Measurements from ENCODE around the gene HDAC9. TPM values are rescaled to one million over a fixed set of nuclear protein-coding genes. Genes with fewer than 3 reads are reported as not detected.
A peak's percentile ranks its signal among the peaks of the same experiment; 100 is the strongest.

HDAC9 gene
- total RNA-seq, 2 experiments from 2014 or later = 0.55 to 0.65 TPM

DNA sequence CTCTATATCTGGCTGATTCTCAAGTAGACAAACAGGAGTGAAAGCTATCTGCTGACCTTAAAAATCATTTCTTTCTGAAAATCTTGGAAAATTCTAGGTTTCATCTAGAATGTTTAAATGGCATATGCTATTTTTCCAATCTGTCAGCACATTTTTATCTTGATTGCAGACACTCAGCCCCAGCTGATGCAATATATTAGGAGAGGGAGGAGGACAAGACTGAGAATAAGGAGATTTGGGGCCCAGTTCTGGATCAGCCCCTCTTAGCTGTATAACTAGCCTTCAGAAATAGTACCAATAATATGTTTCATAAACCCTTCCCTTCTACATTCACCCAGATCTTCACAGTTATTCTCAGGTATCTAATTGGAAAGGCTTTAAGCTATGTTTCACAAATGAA lies 131.2 kb downstream of the HDAC9 start:
- Mint-ChIP-seq H3K9me3 (no peaks in the 10 kb centered on the region), H3K27me3 (no peaks in the 10 kb centered on the region), H3K4me3 (no peak overlapping the region), H3K4me1 (no peaks in the 10 kb centered on the region), H3K36me3 (ENCODE audit: low read depth) (no peaks in the 10 kb centered on the region), H3K27ac (no peak overlapping the region)
- ChIA-PET POLR2A (no interaction called here), CTCF (no interaction called here)
- DNase-seq = no peak

DNA sequence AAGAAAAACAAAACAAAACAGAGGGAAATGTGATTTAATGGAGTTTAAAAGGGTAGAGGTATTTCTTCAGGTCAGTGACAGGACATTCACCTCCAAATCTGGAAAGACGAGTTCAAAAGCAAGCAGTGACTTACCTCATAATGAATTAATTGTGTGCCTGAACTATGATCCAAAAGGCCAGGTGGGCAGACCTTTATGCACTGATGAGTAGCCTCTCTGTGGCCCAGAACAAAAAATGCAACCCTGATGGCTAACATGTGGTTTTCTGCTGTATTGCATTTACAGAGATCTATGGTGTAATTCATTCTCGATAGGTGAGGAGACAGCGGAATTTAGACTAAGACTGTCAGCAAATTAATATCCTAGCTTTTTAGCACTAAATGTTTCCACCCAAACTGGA lies 142.0 kb downstream of the HDAC9 start:
- Mint-ChIP-seq H3K36me3 (ENCODE audit: low read depth) (no peaks in the 10 kb centered on the region), H3K4me3 (no peak overlapping the region), H3K27me3 (no peaks in the 10 kb centered on the region), H3K9me3 (no peaks in the 10 kb centered on the region), H3K4me1 (peaks cover 11% of the 10 kb centered on the region), H3K27ac (no peak overlapping the region)
- ChIA-PET CTCF (no interaction called here), POLR2A (no interaction called here)
- DNase-seq = no peak

DNA sequence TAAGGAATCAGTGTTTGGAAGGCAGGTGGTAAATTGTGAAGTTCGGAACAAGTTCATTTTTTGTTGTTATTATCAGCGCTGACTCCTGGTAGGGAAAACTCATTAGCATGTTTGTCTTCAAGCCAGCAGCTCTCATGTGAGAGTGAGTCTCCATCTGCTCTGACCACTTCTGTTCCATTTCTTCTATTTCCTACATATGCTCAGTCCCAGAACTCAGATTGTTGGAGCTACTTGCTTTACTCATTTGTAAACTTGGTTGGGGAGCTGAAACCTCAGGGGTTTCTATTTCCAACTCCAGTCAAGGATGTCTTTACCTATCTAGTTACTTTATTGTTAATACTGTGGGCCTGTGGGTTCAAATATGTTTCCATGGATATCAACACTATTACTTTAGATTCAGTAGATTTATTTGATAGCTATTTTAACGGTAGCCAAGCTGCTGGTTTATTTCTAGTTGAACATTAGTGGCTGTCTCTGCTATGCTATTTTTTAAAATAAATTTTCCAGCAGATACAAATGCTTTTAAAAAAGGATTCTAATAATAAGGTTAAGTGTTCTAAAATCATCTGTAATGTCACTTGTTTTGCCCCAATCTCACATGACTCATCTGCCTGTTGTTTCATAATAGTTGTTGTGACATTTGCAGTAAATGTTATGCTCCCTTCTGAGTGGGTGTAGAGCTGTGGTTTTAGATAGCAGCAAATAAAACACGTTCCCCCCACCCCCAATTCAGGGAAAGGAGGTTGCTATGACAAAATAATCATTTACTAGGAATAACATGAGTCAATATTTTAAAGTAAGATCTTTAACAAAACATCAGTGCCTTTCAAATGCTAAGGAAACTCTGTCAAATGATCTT lies 143.3 kb downstream of the HDAC9 start:
- no peak for DNase-seq
- Mint-ChIP-seq H3K27ac (peak overlapping the region; percentile 81), H3K4me1 (peaks cover 11% of the 10 kb centered on the region), H3K36me3 (ENCODE audit: low read depth) (no peaks in the 10 kb centered on the region), H3K9me3 (no peaks in the 10 kb centered on the region), H3K27me3 (no peaks in the 10 kb centered on the region), H3K4me3 (no peak overlapping the region)
- ChIA-PET CTCF (interaction anchor here (0.8 kb wide), 1 partner anchor 1080 kb away, joined by 3 read pairs; no protein-coding TSS in a partner anchor), POLR2A (interaction anchor here (0.9 to 1.0 kb wide), 2 partner anchors 10 to 12 kb away, joined by 3 read pairs; no protein-coding TSS in a partner anchor)

DNA sequence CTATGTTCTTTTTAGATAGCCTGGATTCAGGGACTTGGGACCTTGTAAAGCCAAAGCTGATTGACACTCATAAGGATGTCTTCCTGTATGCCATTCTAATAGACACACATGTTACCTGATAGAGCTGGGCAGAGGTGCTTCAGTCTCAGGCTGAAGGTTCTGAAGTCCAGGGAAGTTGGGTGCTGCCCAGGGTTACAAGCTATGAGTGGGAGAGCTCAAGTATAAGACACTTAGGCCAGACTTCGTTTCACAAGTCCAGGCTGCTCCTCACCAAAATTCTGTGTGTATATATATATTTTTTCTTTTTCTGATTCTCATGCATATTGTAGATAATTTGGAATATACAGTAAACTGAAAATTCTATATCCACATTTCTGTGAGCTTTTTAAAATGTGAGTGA lies 144.2 kb downstream of the HDAC9 start:
- peak overlapping the region; percentile 81 for H3K27ac Mint-ChIP-seq
- no peaks in the 10 kb centered on the region for H3K27me3 Mint-ChIP-seq
- no peak overlapping the region for H3K4me3 Mint-ChIP-seq
- no peaks in the 10 kb centered on the region for H3K36me3 Mint-ChIP-seq (ENCODE audit: low read depth)
- peaks cover 11% of the 10 kb centered on the region for H3K4me1 Mint-ChIP-seq
- H3K9me3 Mint-ChIP-seq = no peaks in the 10 kb centered on the region
- no peak for DNase-seq
- ChIA-PET CTCF (interaction anchor here (0.8 kb wide), 1 partner anchor 1079 kb away, joined by 3 read pairs; no protein-coding TSS in a partner anchor), POLR2A (no interaction called here)

DNA sequence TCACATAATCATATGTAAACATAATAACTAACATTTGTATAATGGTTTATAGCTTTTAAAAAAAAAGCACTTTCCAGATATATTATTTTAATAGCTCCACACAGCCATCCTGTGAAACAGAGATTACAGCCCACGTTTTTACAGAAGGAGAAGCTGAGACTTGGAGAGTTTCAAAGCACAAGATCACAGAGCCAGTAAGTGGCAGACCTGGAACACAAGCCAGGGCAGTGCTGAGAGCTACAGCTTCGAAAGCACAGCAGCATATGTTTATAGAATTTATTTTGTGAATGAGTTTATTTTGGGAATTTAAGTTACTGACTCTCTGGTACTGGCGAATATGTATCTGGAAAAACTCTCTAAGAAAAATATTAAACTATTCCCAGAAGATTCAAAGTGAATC lies 149.4 kb downstream of the HDAC9 start:
- H3K36me3 Mint-ChIP-seq (ENCODE audit: low read depth) = no peaks in the 10 kb centered on the region
- H3K27ac Mint-ChIP-seq = no peak overlapping the region
- H3K4me1 Mint-ChIP-seq = peaks cover 6% of the 10 kb centered on the region
- H3K9me3 Mint-ChIP-seq = no peaks in the 10 kb centered on the region
- ChIA-PET CTCF (no interaction called here), POLR2A (no interaction called here)
- DNase-seq = no peak
- H3K27me3 Mint-ChIP-seq = no peaks in the 10 kb centered on the region
- no peak overlapping the region for H3K4me3 Mint-ChIP-seq

DNA sequence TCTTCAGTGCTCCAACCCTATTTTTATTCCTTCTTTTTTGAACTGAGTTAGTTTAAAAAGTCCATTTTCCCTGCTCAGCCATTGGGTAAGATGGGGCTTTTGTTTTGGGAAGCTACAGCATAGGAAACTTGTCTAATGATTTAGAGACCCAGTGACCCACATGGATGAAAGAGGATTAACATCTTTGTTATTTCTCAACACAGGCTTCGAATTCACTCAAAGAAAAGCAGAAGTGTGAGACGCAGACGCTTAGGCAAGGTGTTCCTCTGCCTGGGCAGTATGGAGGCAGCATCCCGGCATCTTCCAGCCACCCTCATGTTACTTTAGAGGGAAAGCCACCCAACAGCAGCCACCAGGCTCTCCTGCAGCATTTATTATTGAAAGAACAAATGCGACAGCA lies 152.0 kb downstream of the HDAC9 start:
- ChIA-PET CTCF (no interaction called here), POLR2A (no interaction called here)
- DNase-seq = no peak
- Mint-ChIP-seq H3K4me1 (peaks cover 6% of the 10 kb centered on the region), H3K36me3 (ENCODE audit: low read depth) (no peaks in the 10 kb centered on the region), H3K27me3 (no peaks in the 10 kb centered on the region), H3K27ac (no peak overlapping the region), H3K4me3 (no peak overlapping the region), H3K9me3 (no peaks in the 10 kb centered on the region)

DNA sequence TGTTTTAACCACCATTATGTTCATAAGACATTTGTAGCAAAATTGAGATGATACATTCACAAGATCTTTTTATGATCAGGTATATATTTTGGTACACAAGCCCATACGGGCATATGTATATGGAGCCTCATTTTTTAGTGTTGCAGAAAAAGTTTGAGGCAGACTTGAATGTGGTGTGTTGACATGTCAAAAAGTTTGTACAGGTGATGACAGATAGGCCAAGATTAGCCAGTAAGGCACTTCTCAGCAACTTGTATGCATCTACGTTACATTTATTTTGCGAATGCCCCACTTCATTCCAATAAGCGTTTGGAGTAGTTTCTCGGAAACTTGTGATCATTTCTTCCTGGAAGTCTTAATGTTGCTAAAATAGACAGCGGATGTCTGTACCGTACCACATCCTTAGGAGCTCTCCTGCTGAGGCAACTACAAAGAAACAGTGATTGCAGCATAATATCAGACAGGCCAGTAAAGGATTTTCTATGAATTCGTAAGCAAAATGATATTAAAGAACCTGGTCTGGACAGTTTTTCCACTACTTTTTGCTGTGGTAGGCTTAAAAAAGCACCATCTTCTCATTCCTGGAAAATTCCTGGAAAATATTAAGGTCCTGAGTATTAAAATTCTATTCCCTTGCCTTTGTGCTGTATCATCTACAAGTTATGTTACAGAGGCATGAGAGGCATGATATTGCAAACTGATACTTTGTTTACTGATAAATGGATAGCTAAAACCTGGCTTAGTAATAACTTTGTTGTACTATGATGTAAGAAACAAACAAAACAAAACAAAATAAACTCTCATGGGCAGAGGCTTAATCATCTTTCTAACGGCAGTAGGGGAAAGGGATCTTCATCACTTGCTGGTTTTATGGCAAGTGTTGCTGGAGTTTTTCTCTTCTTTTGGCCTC lies 153.6 kb downstream of the HDAC9 start:
- H3K4me3 Mint-ChIP-seq = no peak overlapping the region
- CTCF ChIA-PET = interaction anchor here (0.5 kb wide), 1 partner anchor 24 kb away, joined by 3 read pairs; no protein-coding TSS in a partner anchor

GRCh38 chr7:18653381-18654155 lies 158.0 kb downstream of the HDAC9 start:
- Mint-ChIP-seq H3K27me3 (no peaks in the 10 kb centered on the region), H3K36me3 (ENCODE audit: low read depth) (peaks cover 3% of the 10 kb centered on the region), H3K4me3 (no peak overlapping the region), H3K4me1 (peaks cover 2% of the 10 kb centered on the region), H3K9me3 (no peaks in the 10 kb centered on the region), H3K27ac (no peak overlapping the region)
- POLR2A ChIA-PET = no interaction called here
- no peak for DNase-seq
- CTCF ChIA-PET = interaction anchor here (0.8 to 0.9 kb wide), 2 partner anchors 10 to 12 kb away, joined by 3 read pairs; no protein-coding TSS in a partner anchor

More for the DNA sequence above, 153.6 kb downstream of the HDAC9 start:
- no peak for DNase-seq
- Mint-ChIP-seq H3K9me3 (no peaks in the 10 kb centered on the region), H3K27ac (peak overlapping the region; percentile 58), H3K27me3 (no peaks in the 10 kb centered on the region), H3K36me3 (ENCODE audit: low read depth) (no peaks in the 10 kb centered on the region), H3K4me1 (peaks cover 6% of the 10 kb centered on the region)
- POLR2A ChIA-PET = interaction anchor here (0.6 kb wide), 1 partner anchor 10 kb away, joined by 3 read pairs; no protein-coding TSS in a partner anchor

DNA sequence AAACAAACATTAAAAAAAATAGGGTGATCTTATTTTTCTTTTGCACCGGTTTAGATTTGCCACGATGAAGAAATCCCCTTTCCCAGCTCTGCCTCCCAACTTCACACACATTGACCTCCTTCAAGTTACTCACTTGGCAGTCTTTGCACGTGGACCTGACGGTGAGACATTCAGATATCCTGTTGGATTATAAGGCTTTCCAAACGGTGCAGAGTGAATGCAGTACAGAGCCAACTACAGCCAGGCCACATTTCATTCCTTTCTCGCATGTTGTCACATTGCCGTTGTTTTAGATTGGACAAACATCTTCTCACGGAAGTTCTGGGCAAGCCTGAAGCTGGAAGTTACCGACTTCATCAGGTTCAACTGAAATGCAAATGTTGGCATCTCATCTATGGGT lies 159.2 kb downstream of the HDAC9 start:
- no peak for DNase-seq
- Mint-ChIP-seq H3K4me3 (no peak overlapping the region), H3K9me3 (no peaks in the 10 kb centered on the region), H3K27me3 (no peaks in the 10 kb centered on the region), H3K4me1 (no peaks in the 10 kb centered on the region), H3K27ac (no peak overlapping the region), H3K36me3 (ENCODE audit: low read depth) (peaks cover 3% of the 10 kb centered on the region)
- CTCF ChIA-PET = no interaction called here
- POLR2A ChIA-PET = no interaction called here

- ChIA-PET POLR2A (no interaction called here), CTCF (interaction anchor here (1.0 kb wide), 1 partner anchor 10 kb away, joined by 5 read pairs; no protein-coding TSS in a partner anchor)
- Mint-ChIP-seq H3K4me1 (no peaks in the 10 kb centered on the region), H3K9me3 (no peaks in the 10 kb centered on the region), H3K27ac (no peak overlapping the region), H3K4me3 (no peak overlapping the region), H3K27me3 (no peaks in the 10 kb centered on the region), H3K36me3 (ENCODE audit: low read depth) (peaks cover 3% of the 10 kb centered on the region)
- DNase-seq = no peak
These were observed 160.0 kb downstream of the HDAC9 start for GRCh38 chr7:18655506-18655905.

- no peak overlapping the region for H3K27ac Mint-ChIP-seq
- H3K27me3 Mint-ChIP-seq = no peaks in the 10 kb centered on the region
- ChIA-PET POLR2A (no interaction called here), CTCF (interaction anchor here (1.0 kb wide), 1 partner anchor 10 kb away, joined by 5 read pairs; no protein-coding TSS in a partner anchor)
- no peak overlapping the region for H3K4me3 Mint-ChIP-seq
- no peaks in the 10 kb centered on the region for H3K4me1 Mint-ChIP-seq
- peaks cover 3% of the 10 kb centered on the region for H3K36me3 Mint-ChIP-seq (ENCODE audit: low read depth)
- DNase-seq = no peak
- H3K9me3 Mint-ChIP-seq = no peaks in the 10 kb centered on the region
These were observed 160.4 kb downstream of the HDAC9 start for GRCh38 chr7:18655912-18656311.

- no peaks in the 10 kb centered on the region for H3K9me3 Mint-ChIP-seq
- POLR2A ChIA-PET = no interaction called here
- H3K4me3 Mint-ChIP-seq = no peak overlapping the region
- H3K27me3 Mint-ChIP-seq = no peaks in the 10 kb centered on the region
- H3K27ac Mint-ChIP-seq = no peak overlapping the region
- CTCF ChIA-PET = interaction anchor here (1.0 kb wide), 1 partner anchor 9 kb away, joined by 5 read pairs; no protein-coding TSS in a partner anchor
- H3K36me3 Mint-ChIP-seq (ENCODE audit: low read depth) = peaks cover 3% of the 10 kb centered on the region
- no peaks in the 10 kb centered on the region for H3K4me1 Mint-ChIP-seq
- DNase-seq = no peak
These were observed 160.8 kb downstream of the HDAC9 start for GRCh38 chr7:18656362-18656761.
